LHCN-M2 (cell line): ENCODE data around the gene FBXW11. TPM values are rescaled to one million over a fixed set of nuclear protein-coding genes. Genes with fewer than 3 reads are reported as not detected.

ENCODE experiments used
- DNase-seq: peaks from one replicate; pipeline ENCODE4 v3.0.0-alpha.2; 2012; ENCODE audit warnings: low read depth
- total RNA-seq: library from RNA; depleted of rRNA; stranded (reverse); fragments of >200 nt; gene quantifications from 2 replicates; pipeline ENCODE4 v1.2.3, GENCODE V29; 2014

Gene FBXW11
- total RNA-seq, 1 experiment from 2014 or later = 78.4 TPM

- peak; percentile 98 for DNase-seq
Measured at GRCh38 chr5:171984748-171985419, 21.6 kb downstream of the FBXW11 start.

- DNase-seq = no peak
Measured at GRCh38 chr5:171981847-171982246, 24.6 kb downstream of the FBXW11 start.

GRCh38 chr5:171980792-171981191 is 25.6 kb downstream of the FBXW11 start:
- DNase-seq = no peak

DNA sequence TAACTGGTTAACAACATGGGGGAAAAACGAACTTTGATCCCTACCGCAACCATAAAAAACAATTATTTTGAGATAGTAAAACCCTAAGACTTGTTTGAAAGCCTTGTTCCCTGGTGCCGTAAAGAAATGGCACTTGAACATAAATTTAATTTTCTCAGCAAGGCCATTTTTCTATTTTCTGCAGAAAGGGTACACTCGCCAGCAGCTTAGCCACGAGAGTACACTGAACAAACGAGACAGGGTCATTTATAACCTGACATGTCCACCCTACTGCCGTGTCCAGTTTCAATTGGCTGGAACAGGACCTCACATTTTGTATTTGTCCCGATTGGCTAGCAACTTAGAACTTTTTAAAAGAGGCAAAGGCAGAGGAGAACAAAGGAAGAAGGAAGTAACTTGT is 26.8 kb downstream of the FBXW11 start:
- no peak for DNase-seq

- DNase-seq = no peak
Measured at GRCh38 chr5:171978519-171978918, 27.9 kb downstream of the FBXW11 start.

GRCh38 chr5:171978016-171978415 is 28.4 kb downstream of the FBXW11 start:
- DNase-seq = no peak

GRCh38 chr5:171977244-171977950 is 29.0 kb downstream of the FBXW11 start:
- peak; percentile 44 for DNase-seq

DNA sequence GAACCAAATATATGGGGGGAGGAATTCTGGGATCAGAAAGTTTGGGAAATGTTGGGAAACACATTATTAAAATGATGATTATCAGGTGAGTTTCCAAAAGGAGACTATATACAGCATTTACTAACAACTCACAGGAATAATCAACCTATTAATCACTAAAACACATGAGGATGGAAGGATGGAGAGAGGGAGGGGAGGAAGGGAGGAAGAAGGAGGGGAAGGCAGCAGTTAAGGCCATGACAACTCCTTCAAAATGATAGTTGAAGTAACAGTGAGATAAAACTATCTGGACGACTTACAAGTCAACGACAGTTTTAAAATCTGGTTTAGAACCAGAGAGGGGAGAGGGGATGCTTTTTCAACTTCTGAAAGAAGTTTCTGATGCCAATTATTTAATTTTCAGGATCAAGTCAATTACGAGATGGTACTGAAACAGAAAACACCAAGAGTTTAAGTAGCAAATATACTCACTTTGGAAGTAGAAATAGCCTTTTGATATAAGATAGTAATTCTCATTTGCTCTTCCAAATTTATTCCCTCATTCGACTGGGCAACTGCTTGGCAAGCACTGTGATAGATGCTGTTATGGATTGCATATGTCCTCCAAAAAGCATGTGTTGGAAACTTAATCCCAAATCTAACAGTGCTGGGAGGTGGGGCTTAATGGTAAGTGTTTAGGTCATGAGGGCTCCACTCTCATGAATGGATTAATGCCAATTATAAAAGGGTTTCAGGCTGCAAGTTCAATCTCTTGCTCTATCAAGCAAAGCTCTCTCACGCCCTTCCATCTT is 30.4 kb downstream of the FBXW11 start:
- DNase-seq = no peak

GRCh38 chr5:171975262-171975876 is 31.1 kb downstream of the FBXW11 start:
- peak; percentile 28 for DNase-seq

DNA sequence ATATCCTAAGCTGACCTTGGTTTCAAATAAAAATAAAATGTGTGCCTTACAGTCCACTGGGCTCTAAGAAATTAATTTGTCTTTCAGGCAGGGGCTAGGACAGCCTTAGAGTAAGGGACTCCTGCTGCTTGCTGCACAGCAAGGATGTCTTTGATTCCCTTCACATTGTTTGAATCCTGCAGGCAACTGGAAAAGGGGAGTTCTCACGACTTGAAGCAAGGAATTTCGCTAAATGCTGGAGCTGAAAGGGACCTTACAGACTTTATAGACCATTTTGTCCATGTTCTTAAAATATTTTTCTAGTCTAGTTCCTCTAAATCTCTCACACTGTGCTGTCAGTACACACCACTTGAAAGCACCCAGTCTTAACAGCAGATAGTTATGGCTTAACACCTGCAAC is 35.6 kb downstream of the FBXW11 start:
- DNase-seq = no peak

- DNase-seq = no peak
Measured at GRCh38 chr5:171969288-171969880, 37.1 kb downstream of the FBXW11 start.

- no peak for DNase-seq
Measured at GRCh38 chr5:171968531-171968930, 37.9 kb downstream of the FBXW11 start.

DNA sequence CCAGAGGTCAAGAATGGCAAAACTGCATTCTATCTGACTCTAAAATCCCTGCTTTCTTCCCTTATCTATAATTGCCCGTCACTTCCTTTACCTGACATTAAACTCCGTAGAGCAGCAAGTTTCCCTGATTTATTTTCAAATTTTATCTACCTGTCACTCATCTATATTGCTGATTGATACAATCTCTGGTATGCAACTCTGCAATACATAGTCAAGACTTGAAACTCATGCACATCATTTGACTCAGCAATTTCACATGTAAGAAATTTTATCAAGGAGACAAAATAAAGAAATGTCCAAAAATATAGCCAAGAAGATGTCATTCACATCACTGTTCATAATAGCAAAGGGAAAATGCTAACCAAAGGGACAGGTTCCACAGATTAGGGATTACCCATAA is 39.5 kb downstream of the FBXW11 start:
- DNase-seq = no peak

DNA sequence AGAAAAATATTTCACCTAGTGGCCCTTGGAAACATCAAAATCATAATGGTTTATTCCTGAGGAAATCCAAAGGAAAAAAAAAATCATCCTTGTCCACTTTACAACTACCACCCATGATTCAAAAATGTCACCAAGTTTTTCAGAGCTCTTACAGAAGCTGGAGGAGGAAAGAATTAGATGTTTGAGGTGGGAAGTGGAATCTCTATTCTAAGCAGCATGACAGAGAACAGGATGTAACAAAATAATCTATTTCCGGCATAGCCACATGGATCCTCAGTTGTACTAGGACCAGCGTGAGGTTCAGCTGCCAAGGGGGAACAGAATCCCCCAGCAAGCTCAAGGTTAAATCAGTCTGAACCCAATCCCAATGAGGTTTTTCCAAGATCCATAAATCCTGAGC is 40.2 kb downstream of the FBXW11 start:
- DNase-seq = no peak

DNA sequence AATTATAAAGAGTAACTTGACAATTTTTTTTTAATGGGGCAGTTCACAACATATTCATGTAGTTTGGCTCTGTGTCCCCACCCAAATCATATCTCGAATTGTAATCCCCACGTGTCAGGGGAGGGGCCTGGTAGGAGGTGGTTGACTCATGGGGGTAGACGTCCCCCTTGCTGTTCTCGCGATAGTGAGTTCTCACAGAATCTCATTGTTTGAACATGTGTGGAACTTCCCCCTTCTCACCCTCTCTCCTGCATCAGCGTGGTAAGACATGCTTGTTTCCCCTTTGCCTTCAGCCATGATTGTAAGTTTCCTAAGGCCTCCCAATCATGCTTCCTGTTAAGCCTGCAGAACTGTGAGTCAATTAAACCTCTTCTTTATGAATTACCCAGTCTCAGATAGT is 40.7 kb downstream of the FBXW11 start:
- DNase-seq = no peak

GRCh38 chr5:171963416-171963815 is 43.0 kb downstream of the FBXW11 start:
- no peak for DNase-seq

DNA sequence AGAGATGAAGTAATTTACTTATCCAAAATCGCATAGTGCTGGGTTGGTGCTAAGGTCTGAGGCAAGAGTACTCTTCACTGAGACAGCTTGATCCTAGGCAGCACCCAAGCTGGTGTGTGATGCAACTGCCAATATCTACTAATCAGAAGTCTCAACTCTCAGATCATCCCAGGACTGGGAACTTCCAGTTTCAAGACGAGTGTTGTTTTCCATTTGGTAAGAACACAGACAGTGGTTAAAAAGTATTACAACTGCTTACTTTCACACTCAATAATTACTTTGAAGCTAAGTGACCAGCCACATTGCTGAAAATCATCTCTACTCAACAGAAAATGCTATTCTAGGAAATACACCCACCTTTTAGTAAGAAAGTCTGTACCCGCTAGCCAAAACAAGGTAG is 45.3 kb downstream of the FBXW11 start:
- DNase-seq = no peak

DNA sequence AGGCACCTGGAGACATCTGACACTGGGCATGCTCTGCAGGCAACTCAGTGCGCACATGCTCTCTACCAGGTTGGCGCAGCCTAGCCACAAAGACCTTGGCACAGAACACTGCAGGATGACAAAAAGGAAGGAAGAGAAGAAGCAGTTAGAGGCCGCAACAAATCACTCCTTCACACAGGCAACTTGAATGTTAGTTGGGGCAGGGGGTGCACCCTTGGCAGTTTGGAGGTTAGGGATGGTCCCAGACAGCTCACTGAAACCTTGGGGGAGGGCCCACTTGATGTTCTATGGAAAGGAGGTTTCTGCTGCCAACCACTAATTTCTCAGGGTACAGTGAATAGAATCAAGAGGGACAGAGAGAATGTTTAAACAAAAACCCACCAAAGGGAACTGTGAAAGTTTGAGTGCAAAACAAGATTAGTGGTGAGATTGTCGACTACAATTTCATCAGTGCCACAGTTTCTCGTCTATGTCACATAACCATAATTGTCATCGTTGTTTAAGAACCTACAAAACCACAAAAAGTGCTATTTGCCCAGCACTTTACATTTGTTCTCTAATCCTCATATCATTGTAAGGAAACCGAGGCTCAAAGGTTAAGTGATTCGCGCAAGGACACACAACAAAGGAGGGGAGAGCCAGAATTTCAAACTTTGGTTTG is 48.7 kb downstream of the FBXW11 start:
- DNase-seq = no peak

- DNase-seq = no peak
Measured at GRCh38 chr5:171956887-171957495, 49.4 kb downstream of the FBXW11 start.

DNA sequence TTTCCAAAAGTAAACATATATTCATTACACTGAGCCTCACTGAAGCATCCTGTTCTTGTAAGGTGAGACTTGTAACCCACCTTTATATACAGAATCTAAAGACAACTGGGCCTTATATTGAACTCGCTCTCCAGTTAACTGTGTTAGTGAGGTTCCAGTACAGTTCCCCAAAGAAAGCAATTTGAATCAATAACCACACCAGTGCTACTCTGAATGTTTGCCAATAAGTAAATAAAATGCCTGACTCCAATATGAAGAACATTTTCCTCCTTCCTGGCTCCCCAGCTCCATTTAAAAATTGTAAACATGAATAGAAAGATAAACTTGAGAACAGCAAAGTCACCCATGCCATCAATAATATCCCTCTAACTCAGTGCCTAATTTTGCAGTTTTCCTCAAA is 50.1 kb downstream of the FBXW11 start:
- no peak for DNase-seq

GRCh38 chr5:171955761-171956160 is 50.7 kb downstream of the FBXW11 start:
- DNase-seq = no peak
